ENCODE results near the gene IGFBP4. TPM values are rescaled to one million over a fixed set of nuclear protein-coding genes. Genes with fewer than 3 reads are reported as not detected.

The IGFBP4 gene
- total and polyA plus RNA-seq, 7 donors = 30.3 to 440 (median 242) TPM

DNA sequence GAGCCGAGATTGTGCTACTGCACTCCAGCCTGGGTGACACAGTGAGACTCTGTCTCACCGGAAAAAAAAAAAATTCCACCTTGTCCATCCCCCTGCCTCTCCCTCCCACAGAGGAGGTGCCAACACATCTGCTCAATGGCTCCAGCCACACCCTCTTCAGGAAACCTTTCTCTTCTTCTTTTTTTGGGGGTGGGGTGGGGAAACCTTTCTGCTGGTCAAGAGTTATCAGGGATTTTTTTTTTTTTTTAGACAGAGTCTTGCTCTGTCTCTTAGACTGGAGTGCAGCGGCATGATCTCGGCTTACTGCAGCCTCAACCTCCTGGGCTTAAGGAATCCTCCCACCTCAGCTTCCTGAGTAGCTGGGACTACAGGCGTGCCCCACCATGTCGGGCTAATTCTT, 39.5 kb downstream of the IGFBP4 start:
- H3K36me3 ChIP-seq = no peaks in the 10 kb centered on the region
- no peaks in the 10 kb centered on the region for H3K9me3 ChIP-seq
- H3K4me1 ChIP-seq = peaks cover 0 to 26% (median 24%) of the 10 kb centered on the region in 4 donors
- no peak for DNase-seq
- intact Hi-C loops (cut with DNase I) = no loop called here
- no peak overlapping the region for H3K4me3 ChIP-seq
- H3K27me3 ChIP-seq = no peaks in the 10 kb centered on the region
- 64 to 83% methylated on average over 6 of the region's 6 CpGs for WGBS, 2 donors
- TF ChIP-seq EP300 (IDR thresholded peaks at IDR 0.05) = no peak
- TF ChIP-seq POLR2AphosphoS5 (IDR thresholded peaks at IDR 0.05) = no peak
- TF ChIP-seq, protein P1, sequence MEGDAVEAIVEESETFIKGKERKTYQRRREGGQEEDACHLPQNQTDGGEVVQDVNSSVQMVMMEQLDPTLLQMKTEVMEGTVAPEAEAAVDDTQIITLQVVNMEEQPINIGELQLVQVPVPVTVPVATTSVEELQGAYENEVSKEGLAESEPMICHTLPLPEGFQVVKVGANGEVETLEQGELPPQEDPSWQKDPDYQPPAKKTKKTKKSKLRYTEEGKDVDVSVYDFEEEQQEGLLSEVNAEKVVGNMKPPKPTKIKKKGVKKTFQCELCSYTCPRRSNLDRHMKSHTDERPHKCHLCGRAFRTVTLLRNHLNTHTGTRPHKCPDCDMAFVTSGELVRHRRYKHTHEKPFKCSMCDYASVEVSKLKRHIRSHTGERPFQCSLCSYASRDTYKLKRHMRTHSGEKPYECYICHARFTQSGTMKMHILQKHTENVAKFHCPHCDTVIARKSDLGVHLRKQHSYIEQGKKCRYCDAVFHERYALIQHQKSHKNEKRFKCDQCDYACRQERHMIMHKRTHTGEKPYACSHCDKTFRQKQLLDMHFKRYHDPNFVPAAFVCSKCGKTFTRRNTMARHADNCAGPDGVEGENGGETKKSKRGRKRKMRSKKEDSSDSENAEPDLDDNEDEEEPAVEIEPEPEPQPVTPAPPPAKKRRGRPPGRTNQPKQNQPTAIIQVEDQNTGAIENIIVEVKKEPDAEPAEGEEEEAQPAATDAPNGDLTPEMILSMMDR (IDR thresholded peaks at IDR 0.05) = no peak
- TF ChIP-seq POLR2A (IDR thresholded peaks at IDR 0.05) = no peak
- H3K27ac ChIP-seq = no peak overlapping the region

DNA sequence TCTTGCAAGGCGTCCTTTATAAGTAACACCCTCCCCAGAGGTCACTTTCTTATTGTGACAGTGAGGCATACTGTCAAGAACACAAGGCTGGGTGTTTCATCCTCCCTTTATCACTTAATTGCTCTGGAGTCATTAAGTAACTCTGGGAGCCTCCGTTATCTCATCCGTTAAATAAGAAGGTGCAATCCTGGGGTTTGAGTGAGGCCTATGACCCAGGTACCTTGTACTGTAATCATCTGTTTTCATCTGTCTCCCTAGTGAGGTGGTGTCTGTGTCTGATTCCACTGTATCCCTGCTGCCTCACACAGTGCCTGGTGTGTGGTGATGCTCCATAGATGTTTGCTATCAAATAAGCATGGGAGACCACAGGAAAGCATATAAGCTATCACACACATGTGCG, 40.4 kb downstream of the IGFBP4 start:
- 60 to 87% methylated on average over 4 of the region's 4 CpGs for WGBS, 2 donors

DNA sequence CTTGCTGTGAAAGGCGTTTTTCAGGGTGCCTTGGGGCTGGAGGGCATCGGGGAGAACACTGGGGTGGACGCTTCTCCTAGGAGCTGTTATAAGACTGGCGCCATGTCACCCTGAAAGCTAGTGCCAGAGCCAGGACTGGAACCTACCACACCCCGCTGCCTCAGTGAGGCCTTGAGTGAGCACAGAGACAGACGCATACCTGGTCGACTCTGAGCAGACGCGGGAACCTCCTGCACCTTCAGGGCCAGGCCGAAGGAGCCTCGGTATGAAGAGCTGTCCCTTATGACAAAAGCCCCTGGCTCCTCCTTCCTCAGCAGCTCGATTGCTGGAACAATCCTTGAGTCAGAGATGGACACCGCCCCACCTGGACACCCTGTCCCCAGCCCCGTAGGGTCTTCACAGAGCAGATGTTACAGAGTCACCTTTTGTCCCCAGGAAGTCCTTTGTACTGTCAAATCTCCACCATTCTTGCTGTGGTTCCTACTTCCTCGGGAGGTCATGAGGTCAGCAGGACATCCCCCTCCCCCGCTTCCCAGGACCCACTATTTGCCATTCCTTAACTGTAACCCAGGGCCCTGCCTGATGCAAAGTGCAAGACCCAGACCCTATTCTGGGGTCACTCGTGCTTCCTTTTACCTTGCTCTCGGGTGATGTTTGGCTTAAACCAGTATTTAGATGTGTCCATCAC, 41.2 kb downstream of the IGFBP4 start:
- Histone ChIP-seq H3K4me1 (peaks cover 0 to 43% (median 41%) of the 10 kb centered on the region in 4 donors), H3K4me3 (no peak overlapping the region), H3K9me3 (no peaks in the 10 kb centered on the region), H3K27me3 (no peaks in the 10 kb centered on the region), H3K27ac (no peak overlapping the region), H3K36me3 (no peaks in the 10 kb centered on the region)
- DNase-seq = no peak
- intact Hi-C loops (cut with DNase I) = no loop called here
- TF ChIP-seq POLR2AphosphoS5 (IDR thresholded peaks at IDR 0.05) (no peak), POLR2A (IDR thresholded peaks at IDR 0.05) (no peak), EP300 (IDR thresholded peaks at IDR 0.05) (no peak)
- TF ChIP-seq, protein P1 (IDR thresholded peaks at IDR 0.05) = no peak
- 91% methylated on average over 18 of the region's 18 CpGs for WGBS, 2 donors

More for the DNA sequence above, 40.4 kb downstream of the IGFBP4 start:
- Histone ChIP-seq H3K27me3 (no peaks in the 10 kb centered on the region), H3K9me3 (no peaks in the 10 kb centered on the region), H3K4me1 (peaks cover 0 to 35% (median 34%) of the 10 kb centered on the region in 4 donors), H3K36me3 (no peaks in the 10 kb centered on the region), H3K4me3 (no peak overlapping the region), H3K27ac (no peak overlapping the region)
- intact Hi-C loops (cut with DNase I) = no loop called here
- no peak for DNase-seq
- TF ChIP-seq POLR2A (IDR thresholded peaks at IDR 0.05) (no peak), EP300 (IDR thresholded peaks at IDR 0.05) (no peak), POLR2AphosphoS5 (IDR thresholded peaks at IDR 0.05) (no peak)
- TF ChIP-seq, protein P1 (IDR thresholded peaks at IDR 0.05) = no peak

DNA sequence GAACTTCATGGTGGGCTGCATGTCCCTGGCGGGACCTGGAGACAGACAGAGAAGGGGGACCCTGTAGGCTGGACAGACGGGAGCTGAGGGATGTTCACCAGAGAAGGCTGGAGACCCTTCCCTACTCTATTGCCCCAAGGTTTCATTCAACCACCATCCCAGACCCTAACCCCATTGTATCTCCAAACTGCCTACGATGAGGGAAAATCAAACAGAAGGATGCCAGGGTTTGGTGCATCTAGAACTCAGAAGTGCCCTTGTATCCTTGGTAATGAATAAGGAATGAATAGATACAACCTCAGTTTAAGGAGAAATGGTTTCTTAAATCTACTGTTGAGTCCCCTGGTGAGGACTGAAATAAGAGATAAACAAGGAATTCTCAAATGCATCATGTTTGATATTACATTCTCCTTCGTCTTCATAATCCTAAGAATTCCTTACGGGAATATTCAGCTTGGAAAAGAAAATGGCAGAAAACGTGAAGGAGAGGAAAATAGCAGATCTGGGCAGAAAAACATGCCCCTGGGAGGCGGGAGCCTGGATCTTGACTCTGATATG, 41.8 kb downstream of the IGFBP4 start:
- Histone ChIP-seq H3K4me3 (no peak overlapping the region), H3K9me3 (no peaks in the 10 kb centered on the region), H3K27me3 (no peaks in the 10 kb centered on the region), H3K27ac (peak overlapping the region in 3 of 4 donors; percentile 69 to 94 (median 79)), H3K36me3 (no peaks in the 10 kb centered on the region), H3K4me1 (peaks cover 2 to 49% (median 46%) of the 10 kb centered on the region in 4 donors)
- intact Hi-C loops (cut with DNase I) = no loop called here
- 80 to 89% methylated on average over 7 of the region's 7 CpGs for WGBS, 2 donors
- TF ChIP-seq, protein P1 (IDR thresholded peaks at IDR 0.05) = no peak
- TF ChIP-seq POLR2A (IDR thresholded peaks at IDR 0.05) (no peak), EP300 (IDR thresholded peaks at IDR 0.05) (no peak), POLR2AphosphoS5 (IDR thresholded peaks at IDR 0.05) (no peak)
- no peak for DNase-seq

Measured in sigmoid colon (tissue), 7 donors.